HG03039 (cell line): ENCODE results near the gene RPS2.
"Not testable (repeated sequence)": the region's sequence is repeated elsewhere in the genome, so short reads cannot be mapped to it uniquely, and the experiment has no call there.

ENCODE experiments used
- ATAC-seq: cut with Tn5 transposase; IDR thresholded peaks from one replicate; pipeline ENCODE4 v1.9.1; 2021; ENCODE audit warnings: mild to moderate bottlenecking, moderate library complexity; ENCODE audit not compliant: unreplicated experiment

The RPS2 gene

DNA sequence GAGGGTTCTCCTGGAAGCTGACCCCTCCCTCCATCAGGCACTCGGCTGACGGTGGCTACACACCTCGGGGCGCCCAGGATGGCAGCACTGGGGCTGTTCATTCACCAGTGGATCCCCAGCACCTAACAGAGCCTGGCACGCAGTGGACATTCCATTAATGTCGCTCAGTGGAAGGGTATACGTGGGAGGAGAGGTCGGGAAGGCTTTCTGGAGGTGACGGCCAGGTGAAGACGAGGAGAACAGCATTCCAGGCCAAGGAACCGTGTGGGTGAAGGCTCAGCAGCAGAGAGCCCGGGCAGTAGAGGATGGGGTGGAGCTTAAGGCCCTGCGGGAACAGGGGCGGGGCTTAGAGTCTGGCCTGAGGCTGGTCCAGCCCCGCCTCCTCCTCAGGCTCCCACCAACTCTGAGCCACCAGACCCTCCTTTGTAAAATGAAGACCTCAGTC lies 43.9 kb downstream of the RPS2 start:
- no peak for ATAC-seq

DNA sequence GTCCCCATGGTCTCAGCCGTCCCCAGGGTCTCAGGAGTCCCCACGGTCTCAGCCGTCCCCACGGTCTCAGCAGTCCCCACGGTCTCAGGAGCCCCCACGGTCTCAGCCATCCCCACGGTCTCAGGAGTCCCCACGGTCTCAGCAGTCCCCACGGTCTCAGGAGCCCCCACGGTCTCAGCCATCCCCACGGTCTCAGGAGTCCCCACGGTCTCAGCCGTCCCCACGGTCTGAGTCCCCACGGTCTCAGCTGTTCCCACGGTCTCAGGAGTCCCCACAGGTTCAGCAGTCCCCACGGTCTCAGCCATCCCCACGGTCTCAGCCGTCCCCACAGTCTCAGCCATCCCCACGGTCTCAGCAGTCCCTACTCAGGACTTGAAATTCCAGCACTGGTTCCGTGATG lies 44.5 kb downstream of the RPS2 start:
- ATAC-seq: not testable (repeated sequence)

DNA sequence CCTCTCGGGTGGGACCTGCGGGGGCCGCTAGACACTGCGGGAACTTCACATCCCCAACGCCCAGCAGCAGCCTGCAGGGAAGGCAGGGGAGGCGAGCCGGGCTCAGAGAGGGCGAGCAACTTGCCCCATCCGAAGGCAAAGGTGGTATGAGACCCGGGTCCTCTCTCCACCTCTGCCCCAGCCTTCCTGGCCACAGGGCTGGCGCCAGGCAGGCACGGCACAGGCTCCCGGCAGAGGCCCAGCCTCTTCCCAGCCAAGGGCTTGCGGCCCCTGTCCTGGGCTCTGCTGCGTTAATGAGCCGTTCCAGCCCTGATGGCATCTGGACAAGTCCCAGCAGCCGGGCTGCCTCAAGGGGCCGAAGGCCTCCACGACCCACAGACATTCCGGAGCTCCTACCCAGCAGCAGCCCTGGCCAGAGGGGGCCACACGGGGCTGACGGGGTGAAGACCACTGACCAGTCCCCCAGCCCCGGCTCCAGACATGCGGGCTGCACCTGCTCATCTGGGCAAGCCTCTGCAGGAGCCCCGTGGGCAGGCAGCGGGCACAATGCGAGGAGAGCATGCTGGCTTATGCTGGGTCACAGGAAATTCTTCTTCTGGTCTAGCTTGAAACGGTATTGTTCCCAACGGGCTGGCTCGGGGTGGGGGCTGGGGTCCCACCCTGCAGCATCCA lies 45.2 kb downstream of the RPS2 start:
- no peak for ATAC-seq

DNA sequence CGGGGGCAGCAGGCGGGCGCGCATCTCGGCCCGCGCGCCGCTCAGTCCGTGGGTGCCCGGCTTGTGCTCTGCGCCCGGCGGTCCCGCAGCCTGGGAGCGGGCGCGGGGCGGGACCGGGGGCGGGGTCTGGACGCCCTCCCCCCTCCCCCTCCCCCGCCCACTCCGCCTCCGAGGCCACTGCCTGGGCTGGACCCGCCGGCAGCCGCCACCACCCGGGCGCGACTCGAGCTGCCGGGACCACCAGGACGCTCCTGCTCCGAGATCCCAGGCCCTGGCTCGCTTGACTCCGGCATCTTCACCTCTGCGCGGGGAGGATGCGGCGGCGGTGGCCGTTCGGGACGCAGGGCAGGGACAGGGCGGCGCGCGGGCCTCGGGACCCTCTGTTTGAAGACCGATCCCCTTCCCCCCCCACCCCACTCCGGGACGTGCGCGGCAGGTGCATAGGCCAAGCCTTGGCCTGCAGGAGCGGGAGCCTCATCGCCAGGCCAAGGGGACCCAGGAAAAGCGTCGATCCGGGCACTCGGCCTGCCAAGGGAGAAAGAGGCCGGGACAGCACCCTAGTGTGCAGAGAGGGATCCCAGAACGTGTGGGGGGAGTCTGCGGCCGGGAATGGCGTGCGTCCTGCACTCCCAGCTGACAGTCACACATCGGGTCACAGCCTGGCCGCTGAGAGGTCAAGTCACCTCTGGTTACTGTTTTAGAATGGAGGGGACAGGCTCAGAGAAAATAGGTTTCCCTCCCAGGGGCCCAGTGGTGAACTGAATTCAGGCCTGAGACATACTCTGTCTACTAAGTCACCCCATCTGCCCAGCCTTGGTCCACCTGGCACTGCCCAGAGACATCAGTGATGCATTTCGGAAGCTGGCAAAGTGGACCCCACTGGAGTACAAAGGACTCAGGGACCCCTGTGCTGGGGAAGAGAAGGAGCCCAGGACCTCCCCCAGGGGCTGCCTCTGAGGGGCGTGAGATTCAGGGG lies 46.0 kb downstream of the RPS2 start, which contains the start of gene HS3ST6:
Gene HS3ST6, minus strand, starts transcription at position 65 of the 976 bp plus-strand sequence. CDS start 92 bp downstream, outside the sequence.
- ATAC-seq: no peak

DNA sequence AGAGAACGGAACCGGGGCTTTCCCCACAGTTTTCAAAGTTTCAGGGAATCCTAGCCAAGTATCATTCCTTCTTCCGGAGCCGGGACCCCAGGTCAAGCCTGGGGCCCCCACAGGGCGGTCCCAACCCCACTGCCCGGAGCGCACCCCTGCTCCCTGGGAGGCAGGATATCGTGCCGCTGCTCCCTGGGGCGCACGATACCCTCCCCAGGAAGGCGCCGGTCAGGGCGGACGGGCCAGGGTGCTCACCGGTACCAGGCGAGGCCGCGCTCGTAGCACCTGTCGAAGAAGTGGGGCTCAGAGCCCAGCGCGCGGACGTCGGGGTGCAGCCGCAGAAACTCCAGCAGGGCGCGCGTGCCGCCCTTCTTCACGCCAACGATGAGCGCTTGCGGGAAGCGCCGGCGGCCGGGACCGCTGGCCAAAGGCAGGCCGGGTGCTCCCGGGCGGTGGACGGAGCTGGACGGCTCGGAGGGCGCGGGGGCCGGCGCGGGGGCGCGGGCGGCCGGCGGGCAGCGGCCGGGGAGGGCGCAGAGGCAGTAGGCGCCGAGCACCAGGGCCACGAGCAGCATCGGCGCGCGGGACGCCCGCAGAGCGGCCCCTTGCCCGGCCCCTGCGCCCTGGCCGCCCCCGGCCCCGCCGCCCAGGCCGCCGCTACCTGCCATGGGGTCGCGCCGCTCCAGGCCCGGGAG lies 46.8 kb downstream of the RPS2 start:
- ATAC-seq: no peak

DNA sequence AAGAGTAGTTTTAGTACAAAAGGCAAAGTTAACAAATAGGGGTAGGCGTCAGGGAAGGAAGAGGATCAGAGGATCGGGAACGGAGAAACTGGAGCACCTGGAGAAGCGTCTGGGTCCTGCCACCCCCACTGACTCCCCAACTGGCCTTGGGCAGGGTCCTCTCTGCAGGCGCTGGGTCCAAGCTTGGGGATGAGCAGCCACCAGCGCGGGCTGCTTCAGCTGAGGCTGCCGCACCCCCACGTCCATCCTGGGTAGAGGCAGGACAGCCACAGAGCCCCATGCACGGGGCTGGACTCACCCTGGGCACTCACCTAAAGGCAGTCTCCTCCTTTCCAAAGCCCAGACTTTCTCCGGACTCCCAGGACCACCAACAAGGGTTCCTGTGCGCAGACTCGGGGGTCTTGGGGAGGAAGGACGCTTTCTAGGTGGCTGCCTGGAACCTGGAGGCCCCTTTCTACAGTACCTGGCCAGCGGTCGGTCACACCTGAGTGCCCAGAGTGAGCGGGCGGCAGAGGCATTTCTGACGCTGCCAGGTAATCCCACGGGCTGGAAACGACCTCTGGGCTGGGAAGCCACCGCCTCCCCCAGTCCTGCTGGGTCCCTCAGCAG lies 47.5 kb downstream of the RPS2 start:
- ATAC-seq: no peak

DNA sequence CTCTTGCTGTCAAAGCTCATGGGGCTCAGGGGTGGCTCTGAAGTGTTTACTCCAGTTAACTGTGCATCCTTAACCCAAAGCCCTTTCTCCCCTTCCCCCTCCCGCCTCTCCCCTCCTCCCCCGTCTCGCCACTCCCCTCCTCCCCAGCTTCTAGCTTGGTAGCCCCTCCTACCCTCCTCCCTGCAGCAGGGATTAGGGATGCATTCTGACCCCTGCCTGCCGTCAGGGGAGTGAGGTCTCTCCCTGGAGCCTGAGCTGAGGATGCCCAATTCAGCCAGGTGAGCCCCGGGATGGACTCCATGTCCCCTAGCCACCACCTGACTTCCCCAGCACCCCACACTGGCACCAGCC lies 48.0 kb downstream of the RPS2 start:
- no peak for ATAC-seq

DNA sequence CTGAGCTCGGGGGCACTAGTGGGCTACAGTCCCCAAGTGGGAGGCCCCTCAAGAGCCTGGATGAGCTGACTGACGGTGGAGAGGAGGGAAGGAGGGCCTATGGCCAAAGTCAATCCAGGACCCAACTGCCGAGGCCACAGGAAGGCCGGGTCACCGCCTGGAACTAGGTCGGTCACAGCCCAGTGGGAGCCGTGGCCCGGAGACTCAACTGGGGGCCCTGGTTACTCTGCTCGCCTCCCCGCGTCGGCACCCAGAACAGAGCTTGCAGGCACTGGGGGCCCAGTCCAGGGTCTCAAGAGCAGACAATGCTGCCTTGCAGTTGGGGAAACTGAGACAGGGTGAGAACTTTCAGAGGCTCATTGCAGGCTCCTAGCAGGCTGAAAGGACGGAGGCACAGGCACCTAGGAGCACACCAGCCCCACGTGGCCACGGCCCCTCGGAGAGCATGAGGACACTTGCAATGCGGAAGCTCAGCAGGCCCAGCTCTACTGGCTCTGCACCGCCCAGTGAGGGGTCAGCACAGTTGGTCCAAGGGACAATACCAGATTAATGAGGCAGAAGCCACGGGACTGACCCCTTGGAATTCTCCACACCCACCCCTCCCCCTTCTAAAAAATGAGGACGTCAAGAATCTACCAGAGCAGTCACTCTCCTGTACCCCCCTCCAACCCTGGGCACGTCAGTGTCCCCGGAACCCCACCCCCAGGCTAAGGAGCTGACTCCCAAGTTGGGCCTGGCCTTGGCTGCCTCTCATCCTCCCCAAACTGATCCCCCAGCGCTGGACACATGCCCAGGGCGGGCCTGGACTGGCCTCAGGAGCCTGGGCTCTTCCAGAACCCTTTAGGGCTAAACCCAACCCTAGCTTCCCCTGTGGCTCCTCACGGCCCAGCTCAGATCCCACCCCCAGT lies 48.6 kb downstream of the RPS2 start:
- ATAC-seq: no peak

DNA sequence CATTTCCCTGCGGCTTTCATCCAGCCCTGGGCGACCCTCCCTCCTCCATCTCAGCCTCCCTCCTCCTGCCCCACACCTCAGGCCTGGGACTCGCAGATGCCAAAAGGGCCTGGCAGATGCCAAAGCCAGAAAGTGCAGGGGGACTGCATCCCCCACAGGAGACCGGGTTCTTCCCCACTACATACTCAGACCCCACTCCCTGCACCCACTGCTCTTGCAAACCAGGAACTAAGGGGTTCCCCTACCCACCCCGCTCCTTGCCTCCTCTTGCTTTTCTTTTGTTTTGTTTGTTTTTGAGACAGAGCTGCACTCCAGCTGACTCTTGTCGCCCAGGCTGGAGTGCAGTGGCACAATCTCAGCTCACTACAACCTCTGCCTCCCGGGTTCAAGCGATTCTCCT lies 49.6 kb downstream of the RPS2 start:
- no peak for ATAC-seq

DNA sequence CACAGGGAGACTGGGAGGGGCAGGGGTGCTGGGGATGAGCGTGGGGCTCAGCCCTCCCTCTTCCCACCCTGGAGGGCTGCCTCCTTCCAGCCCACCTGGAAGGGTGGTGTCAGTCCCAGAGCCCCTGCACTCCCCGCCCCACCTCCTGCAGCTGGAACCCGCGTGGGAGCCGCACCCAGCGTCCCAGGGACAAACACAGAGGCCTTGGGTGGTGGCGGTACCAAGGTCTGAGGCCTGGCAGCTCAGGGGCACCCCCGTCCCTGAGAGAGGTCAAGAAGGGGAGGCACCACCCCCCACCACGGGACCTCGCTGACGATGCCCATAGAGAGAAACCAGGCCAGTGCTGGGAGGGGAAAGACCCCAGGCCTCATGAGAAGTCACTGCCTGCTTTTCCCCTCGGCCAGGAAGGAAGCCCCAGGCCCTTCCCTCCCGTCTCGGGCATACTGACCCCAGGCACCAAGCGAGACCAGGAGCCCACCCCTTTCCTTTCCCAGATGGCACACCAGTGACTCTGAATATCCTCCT lies 50.5 kb downstream of the RPS2 start:
- ATAC-seq: no peak

DNA sequence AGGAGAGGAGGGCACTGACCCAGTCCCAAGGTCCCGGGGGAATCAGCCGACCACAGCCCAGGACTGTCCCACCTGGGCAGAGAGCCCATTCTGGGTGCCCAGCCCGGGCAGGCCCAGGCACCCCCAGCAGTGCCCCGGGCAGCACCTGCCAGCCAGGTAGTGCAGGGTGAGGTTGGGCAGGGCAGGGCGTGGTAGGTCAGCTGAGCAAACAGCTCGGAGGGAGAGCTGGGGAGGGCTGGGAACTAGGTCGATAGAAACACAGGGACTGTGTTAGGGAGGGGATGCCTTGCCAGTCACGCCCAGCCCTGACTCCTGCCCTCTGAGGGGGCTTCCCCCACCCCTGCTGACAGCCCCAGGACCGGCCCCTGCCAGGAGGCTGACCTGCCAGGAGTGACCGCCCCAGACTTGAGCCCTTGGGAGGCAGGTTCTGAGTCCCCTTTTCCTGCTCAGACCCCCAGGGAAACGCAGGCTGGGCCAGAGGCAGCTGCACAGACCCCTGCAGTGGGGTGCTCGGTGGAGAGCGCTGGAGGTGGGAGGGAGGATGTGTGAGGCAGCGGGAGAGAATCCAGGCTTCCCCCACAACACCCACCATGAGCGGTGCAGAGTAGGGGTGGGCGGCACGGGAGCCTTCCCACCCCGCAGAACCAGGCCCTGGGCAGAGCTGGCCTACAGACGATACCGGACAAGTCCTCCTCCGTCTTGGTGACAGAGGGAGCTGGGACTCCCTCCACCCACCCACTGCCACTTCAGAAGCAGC lies 51.1 kb downstream of the RPS2 start:
- ATAC-seq: no peak

DNA sequence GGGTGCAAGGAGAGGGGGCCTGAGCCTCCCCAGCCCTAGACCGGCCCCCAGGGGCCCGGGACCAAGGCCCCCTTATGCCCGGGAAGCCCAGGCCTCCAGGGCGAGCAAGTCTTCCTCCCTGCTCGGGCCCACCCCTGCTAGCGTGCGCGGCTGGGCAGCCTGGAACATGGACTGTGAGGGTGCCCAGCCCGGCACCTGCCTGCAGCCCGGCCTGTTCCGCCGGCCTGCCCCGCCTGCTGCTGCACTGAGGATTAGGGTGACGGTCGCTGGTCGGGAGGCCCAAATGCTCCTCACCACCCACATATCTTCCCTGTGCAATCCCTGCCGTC lies 52.4 kb downstream of the RPS2 start:
- ATAC-seq: no peak
